Fibroblast of lung (primary cell): ENCODE measurements around the gene TRIM37.

Experiments
- EZH2 ChIP-seq: IDR thresholded peaks from 2 replicates; pipeline ENCODE4 v1.5.1; 2012; ENCODE audit warnings: low read length, control low read depth, mild to moderate bottlenecking; ENCODE audit errors: missing control alignments
- TF ChIP-seq, protein P1 (sequence below), 2 donors: IDR thresholded peaks in 1 of 2; conservative IDR thresholded peaks in 1 of 2; 1 replicate in 1 of 2; 2 replicates in 1 of 2; pipeline ENCODE4 v1.5.1; 2011 to 2012; ENCODE audit warnings: low read length in 2 of 2, control low read depth in 1 of 2, inconsistent platforms in 1 of 2, low read depth in 1 of 2, mild to moderate bottlenecking in 1 of 2

DNA sequence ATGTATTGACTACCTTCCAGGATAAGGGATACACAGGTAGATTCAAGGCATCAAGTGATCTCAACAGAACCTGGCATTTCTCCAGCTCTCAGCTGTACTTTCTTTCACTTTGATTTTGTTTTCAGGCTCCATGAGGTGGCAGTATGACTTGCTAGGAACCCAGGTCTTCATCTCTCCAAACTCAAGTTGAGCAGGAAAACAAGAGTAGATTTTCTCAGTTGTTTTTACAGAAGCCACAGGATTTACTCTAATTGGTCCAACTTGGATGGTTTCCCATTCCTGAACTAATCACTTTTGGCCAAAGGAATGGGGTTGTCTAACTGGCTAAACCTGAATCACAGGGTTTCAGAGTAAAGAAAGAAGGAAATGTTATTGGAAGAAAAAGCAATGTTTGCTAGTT is 146.6 kb downstream of the TRIM37 start:
- TF ChIP-seq EZH2 = no peak
- TF ChIP-seq, protein P1, sequence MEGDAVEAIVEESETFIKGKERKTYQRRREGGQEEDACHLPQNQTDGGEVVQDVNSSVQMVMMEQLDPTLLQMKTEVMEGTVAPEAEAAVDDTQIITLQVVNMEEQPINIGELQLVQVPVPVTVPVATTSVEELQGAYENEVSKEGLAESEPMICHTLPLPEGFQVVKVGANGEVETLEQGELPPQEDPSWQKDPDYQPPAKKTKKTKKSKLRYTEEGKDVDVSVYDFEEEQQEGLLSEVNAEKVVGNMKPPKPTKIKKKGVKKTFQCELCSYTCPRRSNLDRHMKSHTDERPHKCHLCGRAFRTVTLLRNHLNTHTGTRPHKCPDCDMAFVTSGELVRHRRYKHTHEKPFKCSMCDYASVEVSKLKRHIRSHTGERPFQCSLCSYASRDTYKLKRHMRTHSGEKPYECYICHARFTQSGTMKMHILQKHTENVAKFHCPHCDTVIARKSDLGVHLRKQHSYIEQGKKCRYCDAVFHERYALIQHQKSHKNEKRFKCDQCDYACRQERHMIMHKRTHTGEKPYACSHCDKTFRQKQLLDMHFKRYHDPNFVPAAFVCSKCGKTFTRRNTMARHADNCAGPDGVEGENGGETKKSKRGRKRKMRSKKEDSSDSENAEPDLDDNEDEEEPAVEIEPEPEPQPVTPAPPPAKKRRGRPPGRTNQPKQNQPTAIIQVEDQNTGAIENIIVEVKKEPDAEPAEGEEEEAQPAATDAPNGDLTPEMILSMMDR (conservative IDR thresholded peaks at IDR 0.05 in 1 of 2, IDR thresholded peaks at IDR 0.05 in 1 of 2; ENCODE audit: low read depth in 1 of 2, low read length in 2 of 2) = peak; percentile 27 to 36
